CD4-positive, alpha-beta T cell treated with Interleukin-4 for 4 hours (primary cell): ENCODE results near the gene KCND2.
"Not testable (repeated sequence)": the region's sequence is repeated elsewhere in the genome, so short reads cannot be mapped to it uniquely, and the experiment has no call there.

Source experiments
- DNase-seq: peaks from one replicate; pipeline ENCODE4 v3.0.0-alpha.2; 2020

The KCND2 gene

DNA sequence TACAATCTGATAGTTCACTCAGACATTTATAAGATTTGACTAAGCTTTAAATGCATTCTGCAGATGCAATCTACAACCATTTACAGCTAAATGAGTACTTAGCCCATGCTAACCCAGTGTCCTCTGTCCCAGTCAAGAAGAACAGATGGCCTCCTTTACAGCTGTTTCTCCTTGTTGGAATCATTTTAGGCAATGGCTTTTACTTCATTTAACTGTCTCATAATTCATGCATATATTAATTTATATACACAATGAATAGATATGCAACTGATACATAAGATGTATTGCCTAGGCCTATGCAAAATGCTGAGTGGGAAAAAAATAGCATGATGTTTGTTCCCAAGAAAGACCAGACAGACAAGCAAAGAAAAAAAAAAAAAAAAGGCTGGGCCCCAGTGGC is 502.8 kb downstream of the KCND2 start:
- no peak for DNase-seq

DNA sequence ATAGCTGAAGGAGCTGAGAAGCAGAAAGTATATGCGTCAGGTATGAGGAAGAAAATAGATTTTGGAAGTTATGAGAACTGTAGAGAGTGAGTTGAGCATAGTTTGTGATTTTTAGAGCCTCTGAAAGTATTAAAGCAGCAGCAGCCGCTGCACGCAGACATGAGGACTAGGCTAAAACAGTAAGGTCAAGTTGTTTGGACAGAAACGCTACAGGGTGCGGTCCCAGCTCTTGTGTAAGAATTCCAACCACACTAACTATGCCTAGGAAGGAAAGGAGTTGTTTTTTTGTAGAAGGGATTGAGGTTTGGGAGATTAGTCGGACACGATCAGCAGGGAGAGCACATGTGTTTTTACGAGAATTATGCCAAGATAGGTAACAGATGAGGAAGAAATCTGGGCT is 506.1 kb downstream of the KCND2 start:
- not testable (repeated sequence) for DNase-seq

DNA sequence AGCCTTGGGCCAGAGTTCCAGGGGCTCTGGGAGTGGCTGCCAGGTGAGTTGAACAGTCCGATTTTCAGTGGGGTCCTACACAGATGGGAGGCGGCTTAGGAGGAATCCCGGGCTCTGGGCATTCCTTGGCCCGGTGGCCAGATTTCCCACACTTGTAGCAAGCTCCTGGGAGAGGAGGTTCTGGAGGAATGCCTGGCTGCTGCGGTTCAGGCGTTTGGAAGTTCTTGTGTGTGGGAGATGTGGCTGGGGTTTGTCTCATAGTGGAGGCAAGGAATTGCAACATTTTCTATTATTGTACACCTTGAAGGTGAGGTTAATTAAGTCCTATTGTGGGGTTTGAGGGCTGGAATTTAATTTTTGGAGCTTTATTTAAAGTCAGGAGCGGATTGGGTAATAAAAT is 507.5 kb downstream of the KCND2 start:
- DNase-seq: not testable (repeated sequence)

DNA sequence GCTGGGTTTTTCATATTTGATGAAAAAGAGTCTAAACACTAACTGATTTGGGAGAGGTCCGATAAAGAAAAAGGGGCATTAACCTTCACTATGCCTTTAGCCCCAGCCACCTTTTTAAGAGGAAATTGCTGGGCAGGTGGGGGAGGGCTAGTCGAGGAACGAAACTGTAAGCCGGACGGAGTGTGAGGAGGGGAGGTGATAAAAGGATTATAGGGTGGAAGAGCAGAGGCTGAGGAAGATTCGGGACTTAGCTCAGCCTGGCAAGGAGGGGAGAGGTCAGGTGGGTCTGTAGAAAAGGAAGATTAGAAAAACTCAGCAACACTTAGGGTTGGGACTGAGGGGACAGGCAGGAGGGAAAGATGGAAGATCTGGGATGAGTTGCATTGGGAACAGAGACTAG is 508.0 kb downstream of the KCND2 start:
- no peak for DNase-seq

DNA sequence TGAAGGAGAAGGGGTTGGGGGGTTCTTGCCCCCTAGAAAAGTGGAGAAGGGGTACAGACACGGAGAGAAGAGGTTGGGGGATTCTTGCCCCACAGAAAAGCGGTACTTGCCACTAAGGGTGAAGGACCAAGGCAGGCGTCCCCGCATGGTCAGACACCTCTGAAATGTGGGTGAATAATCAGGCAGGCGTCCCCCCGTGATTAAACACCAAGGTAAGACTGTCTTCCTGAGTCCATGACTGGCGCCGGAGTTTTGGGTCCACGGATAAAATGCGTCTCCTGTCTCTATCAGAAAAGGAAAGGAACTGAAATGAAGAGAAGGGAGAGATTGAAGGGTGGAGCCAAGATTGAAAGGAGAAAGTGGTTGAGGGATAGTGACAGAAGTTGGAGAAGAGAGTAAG is 508.9 kb downstream of the KCND2 start:
- DNase-seq: not testable (repeated sequence)

DNA sequence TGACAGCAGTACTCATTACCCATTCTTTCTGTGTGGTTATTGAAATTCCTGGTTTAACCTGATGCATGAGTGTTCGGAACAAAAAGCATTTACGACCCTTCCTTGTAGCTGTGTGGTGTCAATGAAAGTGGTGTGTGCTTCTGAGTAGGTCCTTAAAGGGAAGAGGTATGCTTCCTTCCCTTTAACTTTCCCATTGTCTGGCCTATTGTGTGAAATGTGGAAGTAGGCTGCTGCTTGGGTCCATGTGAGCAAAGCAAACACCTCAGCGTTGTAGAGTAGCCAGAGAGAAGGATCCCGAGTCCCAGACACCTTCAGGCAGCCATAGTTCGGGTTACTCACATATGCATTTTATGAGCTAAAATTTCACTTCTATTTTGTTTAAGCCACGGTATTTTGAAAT is 510.3 kb downstream of the KCND2 start:
- no peak for DNase-seq

DNA sequence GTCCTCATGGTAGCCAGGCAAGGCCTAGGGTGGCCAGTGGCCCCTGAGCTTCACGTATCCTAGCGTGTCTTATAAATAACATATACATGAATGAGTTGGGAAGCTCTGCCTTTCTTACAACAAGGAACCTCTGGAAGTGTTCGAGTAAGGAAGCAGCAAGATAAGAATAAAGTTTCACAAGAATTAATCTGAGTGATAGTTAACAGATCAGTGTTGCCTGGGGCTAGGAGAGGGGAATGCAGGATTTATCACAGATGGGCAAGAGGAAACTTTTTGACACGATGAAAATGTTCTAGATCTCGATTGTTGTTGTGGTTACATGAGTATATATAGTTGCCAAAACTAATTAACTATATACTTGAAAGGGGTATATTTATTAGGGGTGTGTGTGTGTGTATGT is 510.7 kb downstream of the KCND2 start:
- DNase-seq: no peak

DNA sequence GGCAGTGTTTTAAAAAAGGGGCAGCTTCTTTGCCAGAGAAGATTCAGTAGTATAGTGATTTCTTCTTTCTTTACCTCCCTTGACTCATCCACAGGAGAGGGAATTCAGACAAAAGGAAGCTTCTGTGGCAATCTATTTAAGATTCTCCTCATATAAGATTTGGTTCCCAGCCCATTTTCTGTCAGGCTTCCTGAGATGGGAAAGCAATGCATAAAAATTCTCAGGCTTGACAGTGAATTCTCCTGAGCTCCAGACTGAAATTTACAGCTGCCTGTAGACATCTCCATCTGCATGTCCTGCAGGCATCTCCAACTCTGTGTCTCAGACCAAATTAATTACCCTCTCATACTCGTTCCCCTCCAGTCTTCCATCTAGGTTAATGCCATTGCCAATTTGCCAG is 512.1 kb downstream of the KCND2 start:
- no peak for DNase-seq

DNA sequence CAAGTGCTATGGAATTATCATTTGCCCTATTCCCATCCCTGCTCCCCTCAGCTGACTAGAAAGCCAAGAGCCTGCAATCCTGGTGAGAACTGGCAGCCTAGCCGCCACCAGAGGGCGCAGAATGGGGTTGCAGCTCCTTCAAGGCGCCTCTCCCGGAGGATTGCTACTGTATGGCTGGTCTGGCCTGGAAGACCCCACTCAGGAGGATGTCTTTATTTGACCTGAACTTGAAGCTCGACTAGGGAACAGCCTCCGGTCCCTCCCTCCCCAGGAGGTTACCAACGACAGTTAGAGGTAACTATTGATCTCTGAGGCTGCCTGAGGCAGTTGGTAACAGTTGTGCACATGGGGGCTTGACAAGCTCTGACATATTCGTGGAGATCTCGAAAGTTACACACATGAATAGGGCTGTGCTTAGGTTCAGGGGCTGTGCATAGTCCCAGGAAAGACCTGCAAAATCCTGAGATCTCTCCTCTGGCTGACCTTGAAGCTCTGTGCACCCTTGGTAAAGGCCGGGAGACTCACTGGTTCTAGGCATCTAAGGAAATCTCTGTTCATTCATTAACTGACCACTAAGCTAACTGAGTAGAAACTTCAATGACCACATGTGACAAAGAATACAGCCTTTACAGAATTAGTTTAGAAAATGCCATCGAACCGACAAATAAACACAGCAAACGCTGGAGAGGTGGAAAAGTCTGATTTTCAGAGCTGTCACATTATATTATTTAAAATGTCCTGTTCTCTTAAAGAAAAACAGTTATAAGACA is 519.3 kb downstream of the KCND2 start:
- peak; percentile 49 for DNase-seq

DNA sequence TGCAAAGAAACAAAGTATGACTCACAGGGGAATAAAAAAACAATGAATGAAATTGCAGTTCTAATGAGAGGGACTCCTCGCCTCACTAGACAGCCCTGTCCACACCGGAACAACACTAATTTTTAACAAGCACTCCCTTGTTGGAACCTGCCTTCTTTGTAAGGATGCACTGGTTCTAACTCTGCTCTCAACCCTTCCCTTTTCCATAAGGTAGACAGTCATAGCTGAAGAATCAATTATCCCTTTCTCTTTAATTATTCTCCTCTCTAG is 519.8 kb downstream of the KCND2 start:
- DNase-seq: no peak

DNA sequence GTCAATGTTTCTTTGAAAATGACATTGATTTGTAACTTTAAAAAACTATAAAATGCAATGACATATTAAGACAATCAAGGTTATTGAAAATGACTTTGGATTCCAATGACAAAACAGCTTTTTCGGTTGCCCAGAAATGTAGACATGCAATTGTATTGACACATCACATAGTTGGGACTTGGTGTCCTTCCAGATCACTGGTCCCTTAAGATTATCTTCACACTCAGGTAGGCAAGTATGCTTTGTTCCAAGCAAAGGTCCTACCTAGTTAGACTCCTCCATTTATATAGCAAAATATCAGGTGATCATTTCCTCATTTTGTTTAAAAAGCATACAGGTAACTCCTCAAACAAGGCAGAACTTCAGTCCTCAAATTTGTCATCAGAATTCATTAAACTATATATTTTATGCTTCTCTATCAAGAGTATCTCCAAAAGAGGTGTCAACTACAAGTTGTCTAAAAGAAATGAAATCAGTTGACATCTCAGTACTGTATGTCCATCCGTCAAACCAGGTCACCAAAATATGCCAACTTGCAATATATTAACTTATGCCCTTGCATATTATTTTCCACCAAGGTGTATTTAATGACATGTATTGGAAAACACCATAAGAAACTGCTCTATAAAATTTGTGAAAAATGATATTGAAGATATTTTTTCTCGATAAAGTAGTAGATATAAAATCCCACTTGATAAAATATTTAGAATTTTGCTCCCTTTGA is 520.4 kb downstream of the KCND2 start:
- no peak for DNase-seq

DNA sequence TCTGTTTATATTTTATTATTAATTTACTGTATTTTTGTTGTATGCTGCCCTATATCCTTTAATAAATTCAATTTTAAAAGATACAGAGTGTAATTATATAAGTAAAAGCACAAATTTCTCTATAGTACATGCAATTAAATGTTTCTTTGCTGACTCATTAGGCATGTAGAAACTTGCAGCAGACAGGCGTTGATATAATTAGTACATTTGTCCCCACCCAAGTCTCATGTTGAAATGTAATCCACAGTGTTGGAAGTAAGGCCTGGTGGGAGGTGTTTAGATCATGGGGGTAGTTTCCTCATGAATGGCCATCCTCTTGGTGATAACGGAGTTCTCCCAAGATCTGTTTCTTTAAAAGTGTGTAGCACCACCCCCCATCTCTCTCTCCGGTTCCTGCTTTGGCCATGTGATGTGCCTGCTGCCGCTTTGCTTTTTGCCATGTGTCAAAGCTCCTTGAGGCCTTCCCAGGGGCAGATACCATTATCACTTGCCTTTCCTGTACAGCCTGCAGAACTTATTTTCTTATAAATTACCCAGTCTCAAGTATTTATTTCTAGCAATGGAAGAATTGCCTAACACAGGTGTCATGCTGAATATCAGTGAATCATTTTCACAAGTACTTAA is 521.2 kb downstream of the KCND2 start:
- no peak for DNase-seq

DNA sequence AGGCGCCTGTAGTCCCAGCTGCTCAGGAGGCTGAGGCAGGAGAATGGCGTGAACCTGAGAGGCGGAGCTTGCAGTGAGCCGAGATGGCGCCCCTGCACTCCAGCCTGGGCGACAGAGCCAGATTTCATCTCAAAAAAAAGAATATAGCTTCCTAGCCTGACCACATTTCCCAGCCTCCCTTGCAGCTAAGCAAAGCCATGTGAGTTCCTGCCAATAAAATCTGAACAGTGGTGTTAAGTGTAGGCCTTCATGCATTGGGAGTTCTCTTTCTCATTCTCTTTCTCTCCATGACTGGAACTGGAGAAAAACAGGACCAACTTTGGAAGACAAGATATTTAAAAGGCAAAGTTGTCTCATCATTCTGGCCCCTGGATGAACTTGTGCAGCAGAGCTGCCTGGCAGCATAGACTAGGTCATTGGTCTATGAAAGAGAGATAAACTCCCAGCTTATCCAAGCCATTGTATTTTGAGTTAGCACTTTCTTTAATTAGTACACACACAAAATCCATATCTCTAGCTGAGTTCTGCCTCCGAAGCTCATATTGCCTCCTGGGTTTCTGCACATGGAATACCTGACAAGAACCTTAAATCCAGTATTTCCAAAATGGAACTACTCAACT is 524.2 kb downstream of the KCND2 start:
- no peak for DNase-seq

DNA sequence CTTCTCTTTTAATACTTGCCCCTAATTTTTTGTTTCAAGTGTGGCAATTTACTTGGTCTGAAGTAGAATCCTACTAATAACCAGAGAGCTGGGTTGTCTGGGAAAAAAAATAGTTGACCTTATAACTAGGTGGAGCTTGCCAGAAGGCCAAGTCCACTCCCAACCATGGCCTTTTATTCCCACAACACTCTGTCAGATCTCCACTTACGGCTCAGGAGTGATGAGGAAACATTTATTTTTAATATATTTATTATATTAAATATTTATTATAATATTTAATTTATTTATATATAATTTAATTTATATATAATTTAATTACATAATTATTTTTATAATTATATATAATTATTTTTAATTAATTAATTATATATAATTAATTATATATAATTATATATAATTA is 526.2 kb downstream of the KCND2 start:
- no peak for DNase-seq
